GM19023 (cell line): ENCODE measurements around the gene LRFN5.
"Not testable (repeated sequence)": the region's sequence is repeated elsewhere in the genome, so short reads cannot be mapped to it uniquely, and the experiment has no call there.

Source experiments
- ATAC-seq: cut with Tn5 transposase; IDR thresholded peaks from one replicate; pipeline ENCODE4 v1.9.1; 2021; ENCODE audit warnings: mild to moderate bottlenecking, moderate library complexity; ENCODE audit not compliant: unreplicated experiment

The LRFN5 gene

GRCh38 chr14:41606532-41607303 lies at the start of gene LRFN5:
Gene LRFN5 (plus strand): TSS chr14:41606876.
- ATAC-seq: no peak

GRCh38 chr14:41558490-41558889 lies 48.2 kb upstream of the LRFN5 start:
- ATAC-seq: no peak

GRCh38 chr14:41566864-41567263 lies 39.8 kb upstream of the LRFN5 start:
- ATAC-seq: not testable (repeated sequence)

- no peak for ATAC-seq
Observed at GRCh38 chr14:41568979-41569378, 37.7 kb upstream of the LRFN5 start.

GRCh38 chr14:41570415-41571155 lies 36.1 kb upstream of the LRFN5 start:
- no peak for ATAC-seq

GRCh38 chr14:41586237-41586636 lies 20.4 kb upstream of the LRFN5 start:
- ATAC-seq: no peak

- ATAC-seq: no peak
Observed at GRCh38 chr14:41597647-41598046, 9.0 kb upstream of the LRFN5 start.

GRCh38 chr14:41599805-41600385 lies 6.8 kb upstream of the LRFN5 start:
- not testable (repeated sequence) for ATAC-seq

GRCh38 chr14:41604721-41605531 lies 1.8 kb upstream of the LRFN5 start:
- ATAC-seq: no peak

GRCh38 chr14:41605550-41606281 lies 960 bp upstream of the LRFN5 start:
- no peak for ATAC-seq

GRCh38 chr14:41606282-41606531 lies 469 bp upstream of the LRFN5 start:
- ATAC-seq: no peak

- no peak for ATAC-seq
Observed at GRCh38 chr14:41607304-41607775, 664 bp downstream of the LRFN5 start.

- ATAC-seq: no peak
Observed at GRCh38 chr14:41607966-41608663, 1.4 kb downstream of the LRFN5 start.

GRCh38 chr14:41608681-41609390 lies 2.2 kb downstream of the LRFN5 start:
- ATAC-seq: no peak

- ATAC-seq: no peak
Observed at GRCh38 chr14:41609704-41610183, 3.1 kb downstream of the LRFN5 start.

- ATAC-seq: no peak
Observed at GRCh38 chr14:41615011-41615595, 8.4 kb downstream of the LRFN5 start.

GRCh38 chr14:41623736-41624135 lies 17.1 kb downstream of the LRFN5 start:
- ATAC-seq: no peak

GRCh38 chr14:41629876-41630275 lies 23.2 kb downstream of the LRFN5 start:
- ATAC-seq: no peak

- ATAC-seq: no peak
Observed at GRCh38 chr14:41634286-41634685, 27.6 kb downstream of the LRFN5 start.
